HepG2 (cell line): Measurements from ENCODE around the gene C19orf38. TPM values are rescaled to one million over a fixed set of nuclear protein-coding genes. Genes with fewer than 3 reads are reported as not detected.

Source experiments
- ATAC-seq: fragments of 200-7000 bp; cut with Tn5 transposase; 3 replicates; pipeline ENCODE4 v1.9.1; 2020; ENCODE audit warnings: mild to moderate bottlenecking, moderate library complexity
- BruUV-seq: library from RNA; stranded (reverse); fragments of 400-500 nt; replicated peaks from 2 replicates; lab custom pipeline; 2021; lab: Mats Ljungman, UMichigan
- CTCF ChIA-PET: fragments of 300-600 bp; formaldehyde crosslinking; extraction: SDS; loops from one replicate; lab custom pipeline; 2021; ENCODE audit warnings: low total read pairs, inconsistent platforms, low intra/inter-chr PET ratio; lab: Yijun Ruan, JAX
- POLR2A ChIA-PET: fragments of 350-600 bp; sonication (Branson Sonifier 250); formaldehyde crosslinking; loops from one replicate; lab custom pipeline; 2020; ENCODE audit warnings: antibody characterized with exemption, inconsistent platforms; lab: Yijun Ruan, JAX
- DNase-seq: peaks from one replicate; pipeline ENCODE4 v3.0.0-alpha.2; 2015; ENCODE audit warnings: low spot score
- FAIRE-seq: peaks from 3 replicates; lab custom pipeline; 2011; peaks lifted over from hg19 to GRCh38; lab: Jason Lieb, UNC
- H2AFZ ChIP-seq: one replicate; pipeline ENCODE4 v1.6.1; 2011; ENCODE audit warnings: low read length, inconsistent platforms
- H3K27ac ChIP-seq: fragments of 300-600 bp; 3 replicates; pipeline ENCODE4 v1.8.0; 2011; ENCODE audit warnings: mixed run types, mild to moderate bottlenecking, mixed read lengths, low read length, inconsistent platforms; ENCODE audit not compliant: insufficient read depth; ENCODE audit errors: extremely low read length
- H3K27me3 ChIP-seq, 2 experiments: fragments of 200-600 bp in 1 of 2; 2 replicates in 1 of 2; 3 replicates in 1 of 2; pipeline versions ENCODE4 v1.6.0 to v1.8.0; 2011; ENCODE audit warnings: low read length in 2 of 2, mild to moderate bottlenecking in 2 of 2, moderate library complexity in 2 of 2, inconsistent platforms in 1 of 2; ENCODE audit not compliant: insufficient read depth in 2 of 2, control insufficient read depth in 1 of 2
- H3K36me3 ChIP-seq, 2 experiments: fragments of 200-600 bp in 1 of 2; replicated peaks in 1 of 2; 2 replicates in 1 of 2; 3 replicates in 1 of 2; pipeline versions ENCODE4 v1.5.1 to v1.8.0; 2011; ENCODE audit warnings: low read length in 2 of 2, inconsistent platforms in 1 of 2; ENCODE audit not compliant: insufficient read depth in 2 of 2, control insufficient read depth in 1 of 2
- H3K4me1 ChIP-seq: 2 replicates; pipeline ENCODE4 v1.5.1; 2012; ENCODE audit warnings: low read length, inconsistent platforms; ENCODE audit not compliant: insufficient read depth
- H3K4me2 ChIP-seq: 2 replicates; pipeline ENCODE4 v1.6.0; 2011; ENCODE audit warnings: low read depth, low read length, inconsistent platforms
- H3K4me3 ChIP-seq, 3 experiments: fragments of 200-600 bp in 1 of 3; sonication (generic), shearing (Covaris generic) in 1 of 3; replicated peaks in 1 of 3; 2 replicates each; pipeline ENCODE4 v1.5.1; 2011 to 2016; ENCODE audit warnings: low read length in 3 of 3, inconsistent platforms in 2 of 3, low read depth in 2 of 3, mild to moderate bottlenecking in 2 of 3, control low read depth in 1 of 3, mixed read lengths in 1 of 3; ENCODE audit not compliant: insufficient read depth in 1 of 3
- H3K79me2 ChIP-seq: one replicate; pipeline ENCODE4 v1.6.1; 2011; ENCODE audit warnings: low read length, inconsistent platforms; ENCODE audit not compliant: insufficient read depth
- H3K9ac ChIP-seq: 2 replicates; pipeline ENCODE4 v1.6.0; 2011; ENCODE audit warnings: mild to moderate bottlenecking, low read depth, low read length, inconsistent platforms; ENCODE audit not compliant: insufficient read depth
- H3K9me3 ChIP-seq: 2 replicates; pipeline ENCODE4 v1.5.1; 2012; ENCODE audit warnings: mild to moderate bottlenecking, low read length
- H4K20me1 ChIP-seq: 2 replicates; pipeline ENCODE4 v1.6.0; 2011; ENCODE audit warnings: inconsistent platforms, mild to moderate bottlenecking, low read length, moderate library complexity; ENCODE audit not compliant: insufficient read depth
- AHR ChIP-seq: IDR thresholded peaks from 2 replicates; pipeline ENCODE4 v1.6.1; 2018; ENCODE audit warnings: missing genetic modification reagents, missing compliant biosample characterization
- CENPX ChIP-seq: sonication (generic); formaldehyde crosslinking; IDR thresholded peaks from 2 replicates; pipeline ENCODE4 v1.9.0; 2021; ENCODE audit warnings: mild to moderate bottlenecking, missing genetic modification reagents, moderate library complexity
- CREM ChIP-seq, 2 experiments: sonication (generic) in 1 of 2; formaldehyde crosslinking in 1 of 2; IDR thresholded peaks; 2 replicates each; pipeline versions ENCODE4 v1.4.0 to v1.6.1; 2016 to 2020; ENCODE audit warnings: antibody characterized with exemption in 1 of 2, mild to moderate bottlenecking in 1 of 2, missing genetic modification reagents in 1 of 2
- KDM5B ChIP-seq: sonication (generic); formaldehyde crosslinking; IDR thresholded peaks from 2 replicates; pipeline ENCODE4 v1.4.0; 2020; ENCODE audit warnings: missing genetic modification reagents, mild to moderate bottlenecking, borderline replicate concordance
- KLF12 ChIP-seq: sonication (generic); formaldehyde crosslinking; IDR thresholded peaks from 2 replicates; pipeline ENCODE4 v1.4.0; 2020; ENCODE audit warnings: missing genetic modification reagents, borderline replicate concordance
- SALL2 ChIP-seq: sonication (generic); formaldehyde crosslinking; IDR thresholded peaks from 2 replicates; pipeline ENCODE4 v1.8.1; 2023; ENCODE audit warnings: mild to moderate bottlenecking, missing genetic modification reagents, inconsistent platforms
- SNAPC5 ChIP-seq: sonication (generic); formaldehyde crosslinking; IDR thresholded peaks from 2 replicates; pipeline ENCODE4 v1.8.1; 2023; ENCODE audit warnings: mild to moderate bottlenecking, missing genetic modification reagents, borderline replicate concordance
- ZBTB33 ChIP-seq: sonication (generic); formaldehyde crosslinking; IDR thresholded peaks from 2 replicates; pipeline ENCODE4 v1.4.0; 2020; ENCODE audit warnings: missing genetic modification reagents
- ZMAT3 ChIP-seq: sonication (generic); formaldehyde crosslinking; conservative IDR thresholded peaks from 2 replicates; pipeline ENCODE4 v1.7.0; 2021; ENCODE audit warnings: missing genetic modification reagents
- ZNF33B ChIP-seq: sonication (generic); formaldehyde crosslinking; IDR thresholded peaks from 2 replicates; pipeline ENCODE4 v1.5.1; 2020; ENCODE audit warnings: mild to moderate bottlenecking, missing genetic modification reagents
- WGBS: methylation state at CpG from one replicate; pipeline ENCODE4 v1.1.6; 2017; ENCODE audit warnings: low lambda C conversion rate; 5-methylcytosine and 5-hydroxymethylcytosine counted together
- in situ Hi-C: cut with HindIII; loops from 2 replicates; pipeline ENCODE4 v1.10.0; 2017; ENCODE audit warnings: low pct_unique_long_range_greater_than_20kb; ENCODE audit not compliant: extremely low pct_ligation_motif_present
- intact Hi-C: fragments of 100-400 bp; cut with micrococcal nuclease; formaldehyde crosslinking; loops from one replicate; pipeline ENCODE4 v1.10.0; 2022; ENCODE audit not compliant: unreplicated experiment
- polyA plus RNA-seq, 8 experiments: library from polyadenylated mRNA; depleted of rRNA in 3 of 8; stranded (reverse) in 7 of 8; unstranded in 1 of 8; fragments of >200 nt; fragmentation: Illumina TruSeq in 4 of 8; extraction: Trizol in 4 of 8; gene quantifications; 2 replicates each; pipeline versions ENCODE4 v1.2.1 to v1.2.3, GENCODE V29; 2011 to 2016; ENCODE audit warnings: low read depth in 4 of 8, missing spikeins in 1 of 8, mixed read lengths in 1 of 8; ENCODE audit not compliant: insufficient read depth in 1 of 8
- total RNA-seq, 5 experiments: library from RNA; depleted of rRNA; stranded (reverse); fragments of >200 nt; fragmentation: Illumina TruSeq; extraction: Trizol; gene quantifications; 2 replicates each; pipeline ENCODE4 v1.2.3, GENCODE V29; 2016; ENCODE audit warnings: low read depth in 1 of 5
- TF ChIP-seq, protein P1 (sequence below): sonication (generic); formaldehyde crosslinking; IDR thresholded peaks from 2 replicates; pipeline ENCODE4 v1.5.0; 2020; ENCODE audit warnings: mild to moderate bottlenecking, missing genetic modification reagents

The C19orf38 gene
- total and polyA plus RNA-seq, 2 of the 13 experiments (the other 11 are each of a cell fraction or from before 2014, with no cell fraction given): 0.11 TPM; not detected in 1

GRCh38 chr19:10887616-10888367 is 39.6 kb downstream of the C19orf38 start:
- TF ChIP-seq KLF12: no peak
- TF ChIP-seq, protein P1, sequence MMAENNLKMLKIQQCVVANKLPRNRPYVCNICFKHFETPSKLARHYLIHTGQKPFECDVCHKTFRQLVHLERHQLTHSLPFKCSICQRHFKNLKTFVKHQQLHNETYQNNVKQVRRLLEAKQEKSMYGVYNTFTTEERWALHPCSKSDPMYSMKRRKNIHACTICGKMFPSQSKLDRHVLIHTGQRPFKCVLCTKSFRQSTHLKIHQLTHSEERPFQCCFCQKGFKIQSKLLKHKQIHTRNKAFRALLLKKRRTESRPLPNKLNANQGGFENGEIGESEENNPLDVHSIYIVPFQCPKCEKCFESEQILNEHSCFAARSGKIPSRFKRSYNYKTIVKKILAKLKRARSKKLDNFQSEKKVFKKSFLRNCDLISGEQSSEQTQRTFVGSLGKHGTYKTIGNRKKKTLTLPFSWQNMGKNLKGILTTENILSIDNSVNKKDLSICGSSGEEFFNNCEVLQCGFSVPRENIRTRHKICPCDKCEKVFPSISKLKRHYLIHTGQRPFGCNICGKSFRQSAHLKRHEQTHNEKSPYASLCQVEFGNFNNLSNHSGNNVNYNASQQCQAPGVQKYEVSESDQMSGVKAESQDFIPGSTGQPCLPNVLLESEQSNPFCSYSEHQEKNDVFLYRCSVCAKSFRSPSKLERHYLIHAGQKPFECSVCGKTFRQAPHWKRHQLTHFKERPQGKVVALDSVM (CRISPR knock-in tag): peak; percentile 21; the same call in 1 of the 2 replicates
- ChIA-PET POLR2A (interaction anchor here (0.9 to 1.6 kb wide), 2 partner anchors 8 to 15 kb away, joined by 4 to 5 read pairs; no protein-coding TSS in a partner anchor), CTCF (no interaction called here)
- Histone ChIP-seq H4K20me1 (peaks cover 5% of the 10 kb centered on the region), H3K4me3 (no peak overlapping the region), H3K9me3 (no peaks in the 10 kb centered on the region), H3K4me1 (no peaks in the 10 kb centered on the region), H3K27ac (no peak overlapping the region), H3K36me3 (peaks cover under 1 to 9% of the 10 kb centered on the region in 2 experiments; a peak in 3 of 5 replicates), H2AFZ (no peak overlapping the region), H3K9ac (no peak overlapping the region), H3K79me2 (peaks cover 32% of the 10 kb centered on the region), H3K4me2 (no peak overlapping the region), H3K27me3 (no peaks in the 10 kb centered on the region)
- no peak for FAIRE-seq
- intact Hi-C loops (no loop called here), in situ Hi-C loops (no loop called here)
- ATAC-seq: no peak; the same call in 1 of the 3 replicates
- no peak for DNase-seq
- WGBS: 96% methylated on average over 8 of the region's 9 CpGs
- BruUV-seq: no TSS peak

GRCh38 chr19:10888421-10888866 is 40.2 kb downstream of the C19orf38 start:
- H3K4me1 ChIP-seq: no peaks in the 10 kb centered on the region
- ChIA-PET POLR2A (interaction anchor here (0.9 to 1.6 kb wide), 2 partner anchors 9 to 15 kb away, joined by 4 to 5 read pairs; no protein-coding TSS in a partner anchor), CTCF (no interaction called here)
- no peaks in the 10 kb centered on the region for H3K27me3 ChIP-seq
- no peak overlapping the region for H3K9ac ChIP-seq
- intact Hi-C loops (no loop called here), in situ Hi-C loops (no loop called here)
- no peak for FAIRE-seq
- H3K9me3 ChIP-seq: no peaks in the 10 kb centered on the region
- WGBS: 96% methylated on average over 5 of the region's 13 CpGs
- BruUV-seq: no TSS peak
- peaks cover 3% of the 10 kb centered on the region for H4K20me1 ChIP-seq
- H3K4me3 ChIP-seq: no peak overlapping the region
- no peak for ATAC-seq
- peaks cover 27% of the 10 kb centered on the region for H3K79me2 ChIP-seq
- peaks cover 0 to 5% of the 10 kb centered on the region in 2 experiments; a peak in 3 of 5 replicates for H3K36me3 ChIP-seq
- no peak overlapping the region for H3K4me2 ChIP-seq
- DNase-seq: no peak
- H3K27ac ChIP-seq: no peak overlapping the region
- no peak overlapping the region for H2AFZ ChIP-seq
- TF ChIP-seq SNAPC5 (CRISPR knock-in tag): no peak
- no peak for TF ChIP-seq ZMAT3 (CRISPR knock-in tag)
- no peak for TF ChIP-seq ZBTB33 (CRISPR knock-in tag)
- no peak for TF ChIP-seq CENPX (CRISPR knock-in tag)
- TF ChIP-seq SALL2 (CRISPR knock-in tag): no peak
- TF ChIP-seq CREM (IDR thresholded peaks at IDR 0.05): no peak
- TF ChIP-seq CREM (CRISPR knock-in tag; IDR thresholded peaks at IDR 0.05): no peak
- TF ChIP-seq KDM5B (CRISPR knock-in tag): no peak
- TF ChIP-seq AHR (CRISPR knock-in tag): no peak
- TF ChIP-seq ZNF33B: no peak
